Measurements from ENCODE around the gene DLG2.

- TF ChIP-seq POLR2AphosphoS5 (IDR thresholded peaks at IDR 0.05), result no peak
- no peak for TF ChIP-seq CTCF (IDR thresholded peaks at IDR 0.05)
Measured at GRCh38 chr11:83715927-83716535, 1911.1 kb downstream of the DLG2 start.
